ENCODE data around the gene PTGES2. TPM values are rescaled to one million over a fixed set of nuclear protein-coding genes. Genes with fewer than 3 reads are reported as not detected.

PTGES2 gene
- total RNA-seq, 1 donor from 2014 or later = 60.4 TPM

DNA sequence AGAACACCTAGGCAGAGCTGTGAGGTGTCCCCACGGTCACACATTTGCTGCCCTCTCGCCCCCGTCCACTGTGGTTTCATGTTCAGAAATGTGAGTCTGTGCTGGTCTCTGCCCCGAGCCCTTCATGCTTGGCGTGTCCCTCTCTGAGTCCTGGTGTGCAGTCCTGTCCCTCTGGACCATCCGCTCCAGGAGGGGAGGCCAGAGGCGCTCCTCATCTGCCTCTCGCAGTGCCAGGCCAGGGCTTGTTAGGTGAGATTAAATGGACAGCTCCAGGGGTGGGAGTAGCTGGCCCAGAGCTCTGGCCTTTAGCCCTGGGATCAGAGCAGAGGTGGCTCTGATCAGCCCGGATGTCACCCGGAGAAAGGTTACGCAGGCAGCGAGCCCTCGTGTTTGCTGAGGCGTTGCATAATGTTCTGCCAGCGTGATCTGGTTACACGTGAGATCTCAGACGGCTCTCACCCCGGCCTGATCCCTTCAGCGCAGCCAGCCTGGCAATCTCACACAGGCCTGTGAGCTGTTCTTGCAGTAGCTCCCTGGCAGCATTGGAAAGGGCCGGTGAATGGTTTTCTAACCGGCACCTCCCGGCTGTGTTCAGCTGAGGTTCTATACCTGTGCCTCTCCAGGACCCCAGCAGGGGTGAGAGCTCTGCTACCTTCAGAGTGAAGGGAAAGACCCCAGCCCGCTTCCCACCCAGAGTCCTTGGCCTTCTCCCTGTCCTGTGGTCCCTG is 24.5 kb downstream of the PTGES2 start:
- Mint-ChIP-seq H3K4me3 (ENCODE audit: low read depth) (no peak overlapping the region), H3K27ac (peak overlapping the region; percentile 77), H3K27me3 (no peaks in the 10 kb centered on the region), H3K4me1 (ENCODE audit: low read depth) (peaks cover 20% of the 10 kb centered on the region), H3K36me3 (ENCODE audit: insufficient read depth) (peaks cover 12% of the 10 kb centered on the region), H3K9me3 (ENCODE audit: low read depth) (no peaks in the 10 kb centered on the region)
- TF ChIP-seq, protein P1, sequence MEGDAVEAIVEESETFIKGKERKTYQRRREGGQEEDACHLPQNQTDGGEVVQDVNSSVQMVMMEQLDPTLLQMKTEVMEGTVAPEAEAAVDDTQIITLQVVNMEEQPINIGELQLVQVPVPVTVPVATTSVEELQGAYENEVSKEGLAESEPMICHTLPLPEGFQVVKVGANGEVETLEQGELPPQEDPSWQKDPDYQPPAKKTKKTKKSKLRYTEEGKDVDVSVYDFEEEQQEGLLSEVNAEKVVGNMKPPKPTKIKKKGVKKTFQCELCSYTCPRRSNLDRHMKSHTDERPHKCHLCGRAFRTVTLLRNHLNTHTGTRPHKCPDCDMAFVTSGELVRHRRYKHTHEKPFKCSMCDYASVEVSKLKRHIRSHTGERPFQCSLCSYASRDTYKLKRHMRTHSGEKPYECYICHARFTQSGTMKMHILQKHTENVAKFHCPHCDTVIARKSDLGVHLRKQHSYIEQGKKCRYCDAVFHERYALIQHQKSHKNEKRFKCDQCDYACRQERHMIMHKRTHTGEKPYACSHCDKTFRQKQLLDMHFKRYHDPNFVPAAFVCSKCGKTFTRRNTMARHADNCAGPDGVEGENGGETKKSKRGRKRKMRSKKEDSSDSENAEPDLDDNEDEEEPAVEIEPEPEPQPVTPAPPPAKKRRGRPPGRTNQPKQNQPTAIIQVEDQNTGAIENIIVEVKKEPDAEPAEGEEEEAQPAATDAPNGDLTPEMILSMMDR (IDR thresholded peaks at IDR 0.05; ENCODE audit: unreplicated experiment) = no peak
- DNase-seq (ENCODE audit: low spot score, unreplicated experiment) = no peak

GRCh38 chr9:128102196-128102595 is 25.3 kb downstream of the PTGES2 start:
- TF ChIP-seq, protein P1 (IDR thresholded peaks at IDR 0.05; ENCODE audit: unreplicated experiment) = no peak
- DNase-seq (ENCODE audit: low spot score, unreplicated experiment) = no peak
- Mint-ChIP-seq H3K27me3 (no peaks in the 10 kb centered on the region), H3K36me3 (ENCODE audit: insufficient read depth) (peaks cover 10% of the 10 kb centered on the region), H3K4me3 (ENCODE audit: low read depth) (no peak overlapping the region), H3K27ac (peak overlapping the region; percentile 12), H3K9me3 (ENCODE audit: low read depth) (no peaks in the 10 kb centered on the region), H3K4me1 (ENCODE audit: low read depth) (peaks cover 21% of the 10 kb centered on the region)

DNA sequence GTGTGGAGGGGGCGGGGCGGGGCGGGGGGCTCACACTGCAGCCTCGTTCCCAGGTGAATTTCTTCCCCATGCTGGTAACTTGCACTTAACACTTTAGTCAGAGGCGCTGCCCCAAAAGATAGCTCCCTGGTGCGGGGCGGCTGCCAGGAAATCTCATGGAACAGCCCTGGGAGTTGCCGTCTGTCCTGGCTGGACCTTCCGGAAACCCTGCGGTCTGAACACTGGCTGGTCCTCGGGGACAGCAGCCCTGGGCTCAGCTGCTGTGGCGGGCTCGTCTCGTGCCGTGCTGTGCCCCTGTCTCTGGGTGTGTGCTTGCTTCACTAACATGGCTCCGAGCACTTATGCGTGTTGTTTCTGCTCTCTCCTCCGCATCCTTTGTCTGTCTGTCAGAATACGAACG is 25.8 kb downstream of the PTGES2 start:
- Mint-ChIP-seq H3K27ac (peak overlapping the region; percentile 12), H3K9me3 (ENCODE audit: low read depth) (no peaks in the 10 kb centered on the region), H3K4me1 (ENCODE audit: low read depth) (peaks cover 21% of the 10 kb centered on the region), H3K4me3 (ENCODE audit: low read depth) (no peak overlapping the region), H3K36me3 (ENCODE audit: insufficient read depth) (peaks cover 9% of the 10 kb centered on the region), H3K27me3 (no peaks in the 10 kb centered on the region)
- TF ChIP-seq, protein P1 (IDR thresholded peaks at IDR 0.05; ENCODE audit: unreplicated experiment) = no peak
- DNase-seq (ENCODE audit: low spot score, unreplicated experiment) = no peak

GRCh38 chr9:128101231-128101661 is 26.3 kb downstream of the PTGES2 start:
- Mint-ChIP-seq H3K9me3 (ENCODE audit: low read depth) (no peaks in the 10 kb centered on the region), H3K27ac (no peak overlapping the region), H3K36me3 (ENCODE audit: insufficient read depth) (peaks cover 9% of the 10 kb centered on the region), H3K4me1 (ENCODE audit: low read depth) (peaks cover 21% of the 10 kb centered on the region), H3K27me3 (no peaks in the 10 kb centered on the region), H3K4me3 (ENCODE audit: low read depth) (no peak overlapping the region)
- TF ChIP-seq, protein P1 (IDR thresholded peaks at IDR 0.05; ENCODE audit: unreplicated experiment) = no peak
- DNase-seq (ENCODE audit: low spot score, unreplicated experiment) = no peak

DNA sequence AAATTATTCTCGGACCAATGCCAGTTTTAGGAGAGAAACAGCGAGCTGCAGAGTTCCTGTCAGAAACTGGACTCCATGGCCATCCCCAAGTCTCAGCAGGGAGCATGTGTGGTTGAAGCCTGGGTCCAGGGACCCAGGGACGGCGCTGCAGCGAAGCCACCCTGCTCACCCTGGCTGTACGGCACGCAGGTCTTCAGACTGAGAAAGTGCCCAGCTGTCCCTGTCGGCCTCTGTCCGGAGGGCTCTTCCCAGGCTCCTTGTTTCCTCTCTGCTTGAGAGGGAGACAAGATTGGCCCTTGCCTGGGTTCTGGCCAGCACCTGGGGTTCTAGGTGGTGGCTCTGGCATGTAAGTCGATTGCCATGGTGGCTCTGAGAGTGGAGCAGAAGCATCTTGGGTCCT is 26.9 kb downstream of the PTGES2 start:
- no peak for DNase-seq (ENCODE audit: low spot score, unreplicated experiment)
- Mint-ChIP-seq H3K36me3 (ENCODE audit: insufficient read depth) (peaks cover 9% of the 10 kb centered on the region), H3K9me3 (ENCODE audit: low read depth) (no peaks in the 10 kb centered on the region), H3K27me3 (no peaks in the 10 kb centered on the region), H3K27ac (no peak overlapping the region), H3K4me1 (ENCODE audit: low read depth) (peaks cover 21% of the 10 kb centered on the region), H3K4me3 (ENCODE audit: low read depth) (no peak overlapping the region)
- TF ChIP-seq, protein P1 (IDR thresholded peaks at IDR 0.05; ENCODE audit: unreplicated experiment) = no peak

Measured in progenitor cell of endocrine pancreas (in vitro differentiated cells).